NCI-H526 treated with DMSO at 0.1 percent for 48 hours (cell line): ENCODE data around the gene AGPAT1.
"Not testable (repeated sequence)": the region's sequence is repeated elsewhere in the genome, so short reads cannot be mapped to it uniquely, and the experiment has no call there.

Experiments
- DNase-seq: peaks from one replicate; lab custom pipeline; 2025; lab: John Stamatoyannopoulos, UW

The AGPAT1 gene

DNA sequence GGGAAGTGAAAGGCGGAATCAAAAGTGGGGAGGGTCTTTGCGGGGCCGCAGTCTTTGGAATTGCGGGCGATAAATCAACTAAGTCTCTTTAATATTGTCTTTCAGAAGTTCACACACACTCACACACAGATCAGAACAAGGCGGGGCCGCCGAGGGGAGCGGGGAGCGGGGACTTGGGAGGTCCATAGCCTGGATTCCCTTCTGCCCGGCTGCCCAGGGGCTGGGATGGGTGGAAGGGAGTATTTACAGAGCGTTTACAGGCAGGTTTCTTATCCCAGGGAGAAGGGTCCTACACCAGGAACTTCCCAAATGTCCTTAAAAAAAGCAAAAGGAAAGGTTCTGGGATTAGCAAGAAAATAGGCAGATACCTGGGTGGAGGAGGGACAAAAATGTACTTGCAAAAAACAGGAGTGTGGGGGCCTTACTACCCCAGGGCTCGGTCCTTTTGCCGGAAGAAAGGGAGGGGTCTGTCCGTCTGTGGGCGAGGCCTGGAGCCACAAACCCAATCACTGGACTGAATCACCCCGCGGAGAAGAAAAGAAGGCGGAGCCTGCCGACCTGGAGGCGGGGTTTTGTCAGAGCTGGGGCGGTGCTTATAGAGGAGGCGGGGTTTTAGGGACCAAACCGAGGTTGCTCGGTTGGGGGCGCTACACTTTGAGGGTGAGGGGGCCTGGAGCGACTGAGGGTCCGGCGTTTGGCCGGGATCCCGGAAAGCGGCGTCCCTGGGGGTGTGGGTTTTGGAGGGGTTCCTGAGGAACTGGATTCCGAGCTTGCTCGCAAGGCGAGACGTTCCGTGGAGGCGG, 27.4 kb downstream of the AGPAT1 start:
- no peak for DNase-seq

- no peak for DNase-seq
Observed at GRCh38 chr6:32147401-32148132, 28.3 kb downstream of the AGPAT1 start.

GRCh38 chr6:32146687-32147086, 29.2 kb downstream of the AGPAT1 start:
- DNase-seq: no peak

DNA sequence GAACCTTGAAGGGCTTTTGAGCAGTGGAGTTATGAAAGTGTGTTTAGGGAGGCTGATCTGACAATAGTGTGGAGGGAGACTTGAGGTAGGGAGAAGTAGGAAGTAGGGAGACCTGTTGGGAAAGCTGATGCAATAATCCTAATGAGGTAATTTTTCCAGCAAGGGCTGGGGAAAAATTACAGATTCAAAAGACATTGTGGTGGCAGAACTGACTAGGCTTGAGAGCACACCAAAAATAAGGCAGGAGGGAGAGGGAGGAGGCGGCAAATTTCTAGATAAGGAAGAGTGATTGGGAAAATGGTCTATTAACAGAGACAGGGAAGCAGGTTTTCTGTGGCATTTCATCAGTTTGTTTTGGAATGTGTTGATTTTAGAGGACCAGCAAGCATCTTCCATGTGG, 29.6 kb downstream of the AGPAT1 start:
- DNase-seq: no peak

DNA sequence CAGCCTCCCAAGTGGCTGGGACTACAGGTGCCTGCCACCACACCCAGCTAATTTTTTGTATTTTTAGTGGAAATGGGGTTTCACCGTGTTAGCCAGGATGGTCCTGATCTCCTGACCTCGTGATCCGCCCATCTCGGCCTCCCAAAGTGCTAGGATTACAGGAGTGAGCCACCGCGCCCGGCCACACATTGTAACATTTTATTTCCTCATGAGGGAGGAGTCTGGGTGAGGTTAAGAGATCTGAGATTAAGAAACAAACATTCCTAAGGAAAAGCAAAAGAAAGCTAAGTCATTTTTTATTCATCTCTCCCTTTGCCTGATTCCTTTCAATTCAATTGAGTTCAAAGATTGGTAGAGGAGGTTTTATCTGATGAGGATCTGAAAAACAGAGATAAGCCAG, 31.6 kb downstream of the AGPAT1 start:
- not testable (repeated sequence) for DNase-seq

DNA sequence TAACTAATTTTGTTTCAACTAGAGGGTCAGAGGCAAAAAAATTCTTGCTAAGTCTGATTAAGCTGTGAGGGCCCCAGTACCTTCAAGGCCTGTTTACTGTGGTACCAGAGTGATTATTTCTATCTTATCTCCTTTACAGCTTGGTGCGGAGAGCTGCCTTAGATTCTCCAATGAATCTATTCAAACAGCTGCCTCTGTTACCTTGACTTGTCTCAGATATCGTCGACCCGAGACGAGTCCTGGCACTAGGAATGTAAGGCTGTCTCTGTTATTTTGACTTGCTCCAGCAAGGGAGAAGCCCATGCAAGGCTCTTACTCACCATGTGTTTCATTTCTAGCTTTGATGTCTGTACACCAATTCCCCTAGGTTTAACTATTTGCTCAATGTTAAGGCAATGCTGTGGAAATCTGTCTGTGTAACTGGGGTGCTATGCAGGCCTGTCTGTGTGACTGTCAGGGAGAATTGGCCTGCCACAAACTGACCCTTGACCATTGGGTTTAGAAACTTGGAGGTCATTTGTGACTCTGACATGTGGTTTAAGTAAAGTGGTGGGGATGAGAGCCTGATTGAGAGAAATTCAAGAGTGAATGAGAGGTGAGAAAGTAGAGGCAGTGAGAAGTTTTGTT, 35.4 kb downstream of the AGPAT1 start:
- DNase-seq: no peak

DNA sequence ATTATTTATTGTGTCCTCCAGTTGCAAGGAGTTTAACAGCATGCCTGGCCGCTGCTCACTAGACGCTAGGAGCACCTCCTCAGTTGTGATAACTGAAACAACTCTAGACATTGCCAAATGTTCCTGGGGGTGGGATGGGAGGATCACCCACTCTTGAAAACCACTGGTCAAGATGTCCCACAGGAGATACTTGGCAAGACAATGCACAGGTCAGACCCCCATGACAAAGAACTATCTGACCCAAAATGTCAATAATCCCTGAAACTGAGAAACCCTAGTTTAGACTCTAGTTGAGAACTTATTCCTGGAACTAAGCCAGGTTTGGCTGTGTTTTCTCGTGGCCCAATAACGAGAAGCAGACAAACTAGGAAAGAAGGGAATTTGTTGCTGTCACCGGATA, 36.3 kb downstream of the AGPAT1 start:
- no peak for DNase-seq

GRCh38 chr6:32137454-32137853, 38.4 kb downstream of the AGPAT1 start:
- DNase-seq: no peak

- DNase-seq: no peak
Observed at GRCh38 chr6:32133786-32134185, 42.1 kb downstream of the AGPAT1 start.

DNA sequence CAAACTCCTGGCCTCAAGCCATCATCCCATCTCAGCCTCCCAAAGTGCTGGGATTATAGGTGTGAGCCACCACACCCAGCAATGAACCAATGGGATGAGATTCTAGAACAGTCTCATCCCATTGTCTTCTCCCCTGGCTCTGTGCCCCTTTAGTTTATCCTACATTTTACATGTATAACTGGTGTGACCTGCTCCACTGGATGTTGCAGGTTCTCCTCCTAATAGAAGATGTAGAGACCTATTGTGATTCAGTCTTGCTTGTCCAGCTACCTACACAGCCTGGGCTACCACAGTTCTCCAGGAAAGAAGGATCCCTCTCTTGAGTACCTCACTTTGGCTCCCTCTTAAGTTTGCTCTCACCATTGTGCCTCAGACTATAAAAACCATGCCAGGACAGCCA, 43.8 kb downstream of the AGPAT1 start:
- DNase-seq: no peak

GRCh38 chr6:32131439-32131948, 44.4 kb downstream of the AGPAT1 start:
- no peak for DNase-seq

- no peak for DNase-seq
Observed at GRCh38 chr6:32129297-32130088, 46.4 kb downstream of the AGPAT1 start.

- DNase-seq: no peak
Observed at GRCh38 chr6:32128751-32129296, 47.1 kb downstream of the AGPAT1 start.

DNA sequence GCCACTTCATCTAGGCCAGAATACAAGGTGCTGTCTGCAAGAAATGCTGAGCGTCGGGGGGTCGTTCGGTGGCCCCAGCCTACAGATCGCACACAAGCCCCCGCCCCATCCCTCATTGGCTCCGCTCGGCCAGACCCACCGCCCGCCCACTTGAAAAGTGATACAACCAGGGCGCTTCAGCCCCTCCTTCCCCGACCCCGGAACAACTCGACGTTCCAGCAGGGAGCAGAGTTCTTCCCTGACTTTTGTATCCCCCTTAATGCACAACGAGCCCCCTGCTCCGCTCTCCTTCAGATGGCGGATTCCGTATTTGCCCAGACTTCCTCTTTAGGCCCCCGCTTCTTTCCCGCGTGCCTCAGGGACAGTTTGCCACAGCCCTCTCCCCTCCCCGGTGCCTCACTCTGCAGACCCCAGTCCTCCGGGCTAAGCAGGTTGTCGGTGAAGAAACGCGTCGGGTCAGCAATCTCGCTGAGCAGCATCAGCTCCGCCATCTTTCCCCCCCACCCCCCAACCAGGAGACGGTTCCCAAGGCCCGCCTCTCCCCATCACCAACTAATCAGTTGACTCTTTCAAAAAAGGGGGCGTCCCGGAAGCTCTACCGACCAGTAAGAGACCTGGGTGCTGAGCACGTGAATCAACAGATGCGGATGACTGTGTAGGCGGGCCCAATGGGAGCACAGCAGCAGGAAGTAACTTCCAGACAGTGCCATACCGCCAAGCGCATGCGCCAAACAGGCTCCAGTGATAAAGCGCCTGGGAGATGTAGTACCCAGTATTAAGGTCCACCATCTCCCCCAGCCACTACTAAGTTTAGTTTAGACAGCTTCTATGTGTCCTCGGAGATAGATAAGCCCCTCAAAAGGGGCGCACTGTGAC, 47.9 kb downstream of the AGPAT1 start, which contains the start of gene ATF6B:
ATF6B (minus strand) TSS at position 530 of the 876 bp plus-strand sequence; CDS start at position 491, 39 bp downstream.
- peak; percentile 98 for DNase-seq

GRCh38 chr6:32127409-32127716, 48.5 kb downstream of the AGPAT1 start:
- no peak for DNase-seq

DNA sequence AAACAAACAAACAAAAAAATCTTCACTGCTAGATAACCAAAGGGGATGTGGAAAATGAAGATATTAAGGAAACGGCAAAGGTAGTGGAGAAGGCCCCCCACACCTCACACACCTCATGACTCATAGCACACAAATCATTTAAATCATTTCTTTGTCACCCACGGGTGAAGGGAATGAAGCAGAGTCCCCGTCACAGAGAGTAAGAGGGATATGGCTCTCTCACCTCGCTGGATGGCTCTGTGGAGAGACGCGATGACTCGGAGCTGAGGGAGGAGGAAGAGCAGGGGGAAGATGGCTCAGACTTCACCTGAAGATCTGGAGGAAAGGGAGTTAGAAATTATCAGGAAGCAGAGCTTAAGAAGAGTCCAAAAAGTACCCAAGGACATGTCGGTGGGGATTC, 49.0 kb downstream of the AGPAT1 start:
- no peak for DNase-seq

DNA sequence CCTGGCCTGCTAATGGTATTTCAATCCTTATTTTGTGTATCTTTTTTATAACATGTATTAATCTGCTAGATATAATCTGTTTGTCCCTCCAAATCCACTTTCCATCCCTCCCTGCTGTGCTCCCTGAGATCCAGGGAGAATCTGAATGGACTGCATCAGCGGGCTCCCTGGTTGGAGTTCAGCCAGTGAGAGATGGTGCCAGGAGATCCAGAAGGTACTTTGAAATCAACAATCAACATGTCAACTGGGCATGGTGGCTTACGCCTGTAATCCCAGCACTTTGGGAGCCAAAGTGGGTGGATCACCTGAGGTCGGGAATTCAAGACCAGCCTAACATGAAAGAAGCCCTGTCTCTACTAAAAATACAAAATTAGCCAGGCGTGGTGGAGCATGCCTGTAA, 52.2 kb downstream of the AGPAT1 start:
- no peak for DNase-seq

- no peak for DNase-seq
Observed at GRCh38 chr6:32120573-32121059, 55.3 kb downstream of the AGPAT1 start.

- peak; percentile 49 for DNase-seq
Observed at GRCh38 chr6:32118782-32119628, 56.9 kb downstream of the AGPAT1 start.
